HEK293 (cell line): ENCODE results near the gene SPTBN2.

ENCODE experiments used
- CTCF ChIA-PET: fragments of 350-600 bp; formaldehyde crosslinking; extraction: SDS; loops from one replicate; lab custom pipeline; 2021; ENCODE audit warnings: antibody characterized with exemption; lab: Yijun Ruan, JAX
- POLR2A ChIA-PET: fragments of 300-600 bp; formaldehyde crosslinking; extraction: SDS; loops from one replicate; lab custom pipeline; 2020; ENCODE audit warnings: antibody characterized with exemption, inconsistent platforms; lab: Yijun Ruan, JAX
- H3K27ac ChIP-seq: fragments of 200-500 bp; sonication (Bioruptor generic); 2 replicates; pipeline ENCODE4 v1.5.1; 2014; ENCODE audit warnings: low read depth, low read length, control low read depth, inconsistent platforms; ENCODE audit errors: extremely low read depth
- H3K36me3 ChIP-seq, 2 experiments: fragments of 200-500 bp in 1 of 2; sonication (Bioruptor generic) in 1 of 2; 1 replicate in 1 of 2; 2 replicates in 1 of 2; pipeline ENCODE4 v1.5.1; 2014 to 2017; ENCODE audit warnings: inconsistent platforms in 2 of 2, low read length in 2 of 2; ENCODE audit not compliant: control insufficient read depth in 2 of 2, insufficient read depth in 1 of 2
- H3K4me1 ChIP-seq: fragments of 200-500 bp; sonication (Bioruptor generic); 2 replicates; pipeline ENCODE4 v1.5.1; 2014; ENCODE audit warnings: mild to moderate bottlenecking, low read length, inconsistent platforms; ENCODE audit not compliant: control insufficient read depth, insufficient read depth
- H3K4me3 ChIP-seq: 2 replicates; pipeline ENCODE4 v1.5.1; 2011; ENCODE audit warnings: low read depth, mild to moderate bottlenecking, control low read depth, low read length, moderate library complexity
- H3K9me3 ChIP-seq: fragments of 200-500 bp; sonication (Bioruptor generic); 2 replicates; pipeline ENCODE4 v1.5.1; 2014; ENCODE audit warnings: low read depth, low read length, inconsistent platforms; ENCODE audit not compliant: control insufficient read depth, insufficient read depth
- FEZF1 ChIP-seq: fragments of 450-650 bp; formaldehyde crosslinking; IDR thresholded peaks from 2 replicates; pipeline ENCODE4 v1.5.1; 2016; ENCODE audit warnings: missing biosample characterization, missing genetic modification characterization
- GFI1B ChIP-seq: fragments of 450-650 bp; formaldehyde crosslinking; IDR thresholded peaks from 2 replicates; pipeline ENCODE4 v1.5.1; 2016; ENCODE audit warnings: missing biosample characterization, missing genetic modification characterization
- GLI2 ChIP-seq: fragments of 450-650 bp; formaldehyde crosslinking; IDR thresholded peaks from 2 replicates; pipeline ENCODE4; 2017; ENCODE audit warnings: missing biosample characterization, missing genetic modification characterization, low read depth, borderline replicate concordance
- PRDM1 ChIP-seq: fragments of 450-650 bp; formaldehyde crosslinking; IDR thresholded peaks from 2 replicates; pipeline ENCODE4; 2016; ENCODE audit warnings: missing biosample characterization, missing genetic modification characterization
- SP2 ChIP-seq: fragments of 450-650 bp; formaldehyde crosslinking; IDR thresholded peaks from 2 replicates; pipeline ENCODE4 v1.5.1; 2016; ENCODE audit warnings: missing biosample characterization, missing genetic modification characterization
- ZBTB21 ChIP-seq: fragments of 450-650 bp; formaldehyde crosslinking; IDR thresholded peaks from 2 replicates; pipeline ENCODE4 v1.5.1; 2017; ENCODE audit warnings: missing biosample characterization, missing genetic modification characterization
- ZNF146 ChIP-seq: fragments of 450-650 bp; formaldehyde crosslinking; IDR thresholded peaks from 2 replicates; pipeline ENCODE4 v1.5.1; 2016; ENCODE audit warnings: missing biosample characterization, missing genetic modification characterization
- ZNF16 ChIP-seq: fragments of 450-650 bp; formaldehyde crosslinking; IDR thresholded peaks from 2 replicates; pipeline ENCODE4 v1.5.1; 2016; ENCODE audit warnings: low read depth, missing biosample characterization, missing genetic modification characterization
- ZNF223 ChIP-seq: fragments of 450-650 bp; formaldehyde crosslinking; IDR thresholded peaks from 2 replicates; pipeline ENCODE4 v1.5.1; 2016; ENCODE audit warnings: missing biosample characterization, missing genetic modification characterization
- ZNF335 ChIP-seq: fragments of 450-650 bp; formaldehyde crosslinking; conservative IDR thresholded peaks from 2 replicates; pipeline ENCODE4 v1.5.1; 2016; ENCODE audit warnings: missing biosample characterization, missing genetic modification characterization
- ZNF366 ChIP-seq: fragments of 450-650 bp; formaldehyde crosslinking; conservative IDR thresholded peaks from 2 replicates; pipeline ENCODE4 v1.5.1; 2016; ENCODE audit warnings: missing biosample characterization, missing genetic modification characterization
- ZNF558 ChIP-seq: fragments of 450-650 bp; formaldehyde crosslinking; IDR thresholded peaks from 2 replicates; pipeline ENCODE4 v1.5.1; 2016; ENCODE audit warnings: missing biosample characterization, missing genetic modification characterization
- ZNF561 ChIP-seq: fragments of 450-650 bp; IDR thresholded peaks from 2 replicates; pipeline ENCODE4 v1.5.1; 2018; ENCODE audit warnings: missing biosample characterization, missing genetic modification characterization, borderline replicate concordance
- ZNF629 ChIP-seq: fragments of 450-650 bp; formaldehyde crosslinking; IDR thresholded peaks from 2 replicates; pipeline ENCODE4 v1.5.1; 2017; ENCODE audit warnings: missing biosample characterization, missing genetic modification characterization
- ZNF654 ChIP-seq: fragments of 450-650 bp; formaldehyde crosslinking; IDR thresholded peaks from 2 replicates; pipeline ENCODE4 v1.5.1; 2016; ENCODE audit warnings: low read depth, missing biosample characterization, missing genetic modification characterization
- TF ChIP-seq, protein P1 (sequence below): fragments of 450-650 bp; formaldehyde crosslinking; IDR thresholded peaks from 2 replicates; pipeline ENCODE4 v1.5.1; 2016; ENCODE audit warnings: missing biosample characterization, missing genetic modification characterization
- TF ChIP-seq, protein P2 (sequence below): fragments of 450-650 bp; formaldehyde crosslinking; IDR thresholded peaks from 2 replicates; pipeline ENCODE4 v1.5.1; 2016; ENCODE audit warnings: missing biosample characterization, missing genetic modification characterization, low read depth
- TF ChIP-seq, protein P3 (sequence below): fragments of 450-650 bp; formaldehyde crosslinking; IDR thresholded peaks from 2 replicates; pipeline ENCODE4 v1.5.1; 2016; ENCODE audit warnings: missing biosample characterization, missing genetic modification characterization, borderline replicate concordance
- TF ChIP-seq, protein P4 (sequence below): fragments of 450-650 bp; formaldehyde crosslinking; IDR thresholded peaks from 2 replicates; pipeline ENCODE4 v1.5.1; 2017; ENCODE audit warnings: missing biosample characterization, missing genetic modification characterization

SPTBN2 gene

DNA sequence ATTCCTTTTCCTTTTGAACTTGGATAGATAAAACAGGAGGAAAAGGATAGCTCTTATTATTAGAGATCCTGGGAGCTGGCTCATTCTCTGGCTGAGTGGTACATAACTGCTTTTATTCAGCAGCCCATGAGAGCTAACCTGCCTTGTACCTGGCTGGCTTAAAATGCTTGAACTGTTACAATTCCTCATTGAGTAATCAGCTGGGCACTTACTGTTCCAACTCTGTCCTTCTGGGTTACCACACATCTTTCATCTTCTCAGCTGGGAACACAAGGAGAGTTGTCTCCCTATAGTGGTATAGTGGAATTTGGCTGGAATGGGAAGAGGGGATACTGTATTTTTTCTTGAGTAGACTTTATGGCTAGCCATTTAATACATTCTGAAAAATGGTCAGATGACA, 39.8 kb upstream of the SPTBN2 start:
- POLR2A ChIA-PET = interaction anchor here (1.1 to 1.2 kb wide), 2 partner anchors 21 to 22 kb away, joined by 4 to 6 read pairs; no protein-coding TSS in a partner anchor
- H3K4me3 ChIP-seq = no peak overlapping the region
- H3K4me1 ChIP-seq = peaks cover 3% of the 10 kb centered on the region; the same call in 1 of the 2 replicates
- CTCF ChIA-PET = interaction anchor here (0.7 to 0.8 kb wide), 2 partner anchors 73 to 253 kb away, joined by 4 read pairs; no protein-coding TSS in a partner anchor
- H3K27ac ChIP-seq = peak overlapping the region; percentile 40; the same call in 1 of the 2 replicates
- no peaks in the 10 kb centered on the region for H3K9me3 ChIP-seq
- TF ChIP-seq ZNF654 (tag by site-specific recombination) (no peak), ZNF16 (no peak), ZNF146 (tag by site-specific recombination) (no peak), SP2 (no peak), ZBTB21 (no peak)
- TF ChIP-seq, protein P1, sequence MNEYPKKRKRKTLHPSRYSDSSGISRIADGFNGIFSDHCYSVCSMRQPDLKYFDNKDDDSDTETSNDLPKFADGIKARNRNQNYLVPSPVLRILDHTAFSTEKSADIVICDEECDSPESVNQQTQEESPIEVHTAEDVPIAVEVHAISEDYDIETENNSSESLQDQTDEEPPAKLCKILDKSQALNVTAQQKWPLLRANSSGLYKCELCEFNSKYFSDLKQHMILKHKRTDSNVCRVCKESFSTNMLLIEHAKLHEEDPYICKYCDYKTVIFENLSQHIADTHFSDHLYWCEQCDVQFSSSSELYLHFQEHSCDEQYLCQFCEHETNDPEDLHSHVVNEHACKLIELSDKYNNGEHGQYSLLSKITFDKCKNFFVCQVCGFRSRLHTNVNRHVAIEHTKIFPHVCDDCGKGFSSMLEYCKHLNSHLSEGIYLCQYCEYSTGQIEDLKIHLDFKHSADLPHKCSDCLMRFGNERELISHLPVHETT (tag by site-specific recombination) = no peak
- TF ChIP-seq, all 188 proteins: peak for 0
- no peaks in the 10 kb centered on the region for H3K36me3 ChIP-seq

DNA sequence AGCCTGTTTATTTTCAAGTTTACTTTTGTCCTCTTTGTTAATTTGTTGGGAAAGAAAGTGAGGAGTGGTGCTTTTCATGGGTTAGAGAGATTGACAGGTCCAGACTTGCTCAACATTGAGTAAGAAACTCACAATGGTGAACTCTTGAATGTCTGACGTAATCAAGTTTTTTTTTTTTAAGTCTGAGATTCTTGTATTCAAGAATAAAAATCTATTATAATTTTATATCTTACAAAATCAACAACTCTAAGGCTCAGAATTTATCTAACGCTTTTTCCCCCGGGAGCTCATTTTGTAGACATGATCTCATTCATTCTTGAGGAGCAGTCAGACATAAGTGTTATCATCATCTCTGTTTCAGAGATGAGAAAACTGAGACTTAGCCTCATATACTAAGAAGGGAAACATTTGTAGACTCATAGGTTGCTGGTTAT, 39.1 kb upstream of the SPTBN2 start:
- H3K9me3 ChIP-seq = no peaks in the 10 kb centered on the region
- no peaks in the 10 kb centered on the region for H3K36me3 ChIP-seq
- CTCF ChIA-PET = interaction anchor here (0.8 to 1.1 kb wide), 2 partner anchors 61 to 65 kb away, joined by 3 read pairs; no protein-coding TSS in a partner anchor
- peaks cover 3% of the 10 kb centered on the region; the same call in 1 of the 2 replicates for H3K4me1 ChIP-seq
- TF ChIP-seq ZNF366 (tag by site-specific recombination) = peak; percentile 42; the same call in 1 of the 2 replicates
- TF ChIP-seq, protein P2, sequence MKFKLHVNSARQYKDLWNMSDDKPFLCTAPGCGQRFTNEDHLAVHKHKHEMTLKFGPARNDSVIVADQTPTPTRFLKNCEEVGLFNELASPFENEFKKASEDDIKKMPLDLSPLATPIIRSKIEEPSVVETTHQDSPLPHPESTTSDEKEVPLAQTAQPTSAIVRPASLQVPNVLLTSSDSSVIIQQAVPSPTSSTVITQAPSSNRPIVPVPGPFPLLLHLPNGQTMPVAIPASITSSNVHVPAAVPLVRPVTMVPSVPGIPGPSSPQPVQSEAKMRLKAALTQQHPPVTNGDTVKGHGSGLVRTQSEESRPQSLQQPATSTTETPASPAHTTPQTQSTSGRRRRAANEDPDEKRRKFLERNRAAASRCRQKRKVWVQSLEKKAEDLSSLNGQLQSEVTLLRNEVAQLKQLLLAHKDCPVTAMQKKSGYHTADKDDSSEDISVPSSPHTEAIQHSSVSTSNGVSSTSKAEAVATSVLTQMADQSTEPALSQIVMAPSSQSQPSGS = peak; percentile 76
- no peak for TF ChIP-seq GLI2
- peak; percentile 23; the same call in 1 of the 2 replicates for TF ChIP-seq ZNF335 (tag by site-specific recombination)
- no peak for TF ChIP-seq ZNF558 (tag by site-specific recombination)
- TF ChIP-seq, protein P3, sequence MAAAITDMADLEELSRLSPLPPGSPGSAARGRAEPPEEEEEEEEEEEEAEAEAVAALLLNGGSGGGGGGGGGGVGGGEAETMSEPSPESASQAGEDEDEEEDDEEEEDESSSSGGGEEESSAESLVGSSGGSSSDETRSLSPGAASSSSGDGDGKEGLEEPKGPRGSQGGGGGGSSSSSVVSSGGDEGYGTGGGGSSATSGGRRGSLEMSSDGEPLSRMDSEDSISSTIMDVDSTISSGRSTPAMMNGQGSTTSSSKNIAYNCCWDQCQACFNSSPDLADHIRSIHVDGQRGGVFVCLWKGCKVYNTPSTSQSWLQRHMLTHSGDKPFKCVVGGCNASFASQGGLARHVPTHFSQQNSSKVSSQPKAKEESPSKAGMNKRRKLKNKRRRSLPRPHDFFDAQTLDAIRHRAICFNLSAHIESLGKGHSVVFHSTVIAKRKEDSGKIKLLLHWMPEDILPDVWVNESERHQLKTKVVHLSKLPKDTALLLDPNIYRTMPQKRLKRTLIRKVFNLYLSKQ (tag by site-specific recombination) = no peak
- TF ChIP-seq ZBTB21 = peak; percentile 42; the same call in 1 of the 2 replicates
- TF ChIP-seq ZNF561 = no peak
- TF ChIP-seq, protein P4, sequence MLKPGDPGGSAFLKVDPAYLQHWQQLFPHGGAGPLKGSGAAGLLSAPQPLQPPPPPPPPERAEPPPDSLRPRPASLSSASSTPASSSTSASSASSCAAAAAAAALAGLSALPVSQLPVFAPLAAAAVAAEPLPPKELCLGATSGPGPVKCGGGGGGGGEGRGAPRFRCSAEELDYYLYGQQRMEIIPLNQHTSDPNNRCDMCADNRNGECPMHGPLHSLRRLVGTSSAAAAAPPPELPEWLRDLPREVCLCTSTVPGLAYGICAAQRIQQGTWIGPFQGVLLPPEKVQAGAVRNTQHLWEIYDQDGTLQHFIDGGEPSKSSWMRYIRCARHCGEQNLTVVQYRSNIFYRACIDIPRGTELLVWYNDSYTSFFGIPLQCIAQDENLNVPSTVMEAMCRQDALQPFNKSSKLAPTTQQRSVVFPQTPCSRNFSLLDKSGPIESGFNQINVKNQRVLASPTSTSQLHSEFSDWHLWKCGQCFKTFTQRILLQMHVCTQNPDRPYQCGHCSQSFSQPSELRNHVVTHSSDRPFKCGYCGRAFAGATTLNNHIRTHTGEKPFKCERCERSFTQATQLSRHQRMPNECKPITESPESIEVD (tag by site-specific recombination) = peak; percentile 80
- TF ChIP-seq PRDM1 (tag by site-specific recombination) = 0 out of 2 replicates have a peak, but pooled peaks have one; percentile 30
- TF ChIP-seq GFI1B (tag by site-specific recombination) = no peak
- peak; percentile 67; the same call in 1 of the 2 replicates for TF ChIP-seq ZNF629 (tag by site-specific recombination)
- no peak for TF ChIP-seq ZNF223
- peak; percentile 40; the same call in 1 of the 2 replicates for TF ChIP-seq FEZF1 (tag by site-specific recombination)
- POLR2A ChIA-PET = interaction anchor here (0.7 to 1.2 kb wide), 4 partner anchors 22 to 81 kb away, joined by 3 to 6 read pairs (median 5); no protein-coding TSS in a partner anchor
- H3K27ac ChIP-seq = peak overlapping the region; percentile 43; the same call in 1 of the 2 replicates
- no peak overlapping the region for H3K4me3 ChIP-seq
